Tibial nerve (tissue), 4 donors: ENCODE measurements around the gene PRM1.

Experiments
- EP300 ChIP-seq, 2 donors: sonication (generic); formaldehyde crosslinking; IDR thresholded peaks; one replicate each; pipeline ENCODE4 v1.6.1; 2017; ENCODE audit warnings: antibody characterized with exemption in 2 of 2, mild to moderate bottlenecking in 1 of 2
- POLR2A ChIP-seq, 2 donors: fragments of 450-650 bp; IDR thresholded peaks; one replicate each; pipeline ENCODE4 v1.6.1; 2017; ENCODE audit warnings: antibody characterized with exemption in 2 of 2, mild to moderate bottlenecking in 2 of 2, moderate library complexity in 2 of 2
- TF ChIP-seq, protein P1 (sequence below), 5 experiments: fragments of 200-600 bp in 3 of 5; fragments of 450-650 bp in 2 of 5; sonication (generic) in 3 of 5; IDR thresholded peaks; one replicate each; pipeline ENCODE4 v1.5.1; 2016 to 2019; ENCODE audit warnings: antibody characterized with exemption in 5 of 5, mild to moderate bottlenecking in 3 of 5, moderate library complexity in 2 of 5

DNA sequence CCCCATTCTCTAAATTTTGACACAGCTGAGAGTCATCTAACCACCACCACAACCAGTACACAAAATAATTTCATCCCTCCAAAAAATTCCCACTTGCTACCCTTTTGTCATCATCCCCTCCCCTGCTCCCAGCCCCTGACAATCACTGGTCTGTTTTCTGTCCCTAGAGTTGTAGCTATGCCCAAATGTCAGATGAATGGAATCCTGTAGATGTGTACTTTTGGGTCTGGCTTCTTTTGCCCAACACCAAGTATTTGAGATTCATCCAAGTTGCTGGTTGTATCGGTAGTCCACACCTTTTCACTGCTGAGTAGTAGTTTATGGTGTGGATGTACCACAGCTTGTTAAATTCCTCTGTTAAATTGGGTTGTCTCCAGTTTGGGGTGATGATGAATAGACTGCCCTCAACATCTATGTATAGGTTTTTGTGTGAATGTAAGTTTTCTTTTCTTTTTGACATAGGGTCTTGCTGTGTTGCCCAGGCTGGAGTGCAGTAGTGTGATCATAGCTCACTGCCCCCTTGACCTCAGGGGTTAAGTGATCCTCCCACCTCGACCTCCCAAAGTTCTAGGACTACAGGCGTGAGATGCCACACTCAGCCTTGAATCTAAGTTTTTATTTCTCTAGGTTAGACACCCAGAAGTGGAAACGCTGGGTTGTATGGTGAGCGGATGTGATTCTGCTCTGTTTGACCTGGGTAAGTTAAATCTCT is 49.6 kb upstream of the PRM1 start:
- TF ChIP-seq, protein P1, sequence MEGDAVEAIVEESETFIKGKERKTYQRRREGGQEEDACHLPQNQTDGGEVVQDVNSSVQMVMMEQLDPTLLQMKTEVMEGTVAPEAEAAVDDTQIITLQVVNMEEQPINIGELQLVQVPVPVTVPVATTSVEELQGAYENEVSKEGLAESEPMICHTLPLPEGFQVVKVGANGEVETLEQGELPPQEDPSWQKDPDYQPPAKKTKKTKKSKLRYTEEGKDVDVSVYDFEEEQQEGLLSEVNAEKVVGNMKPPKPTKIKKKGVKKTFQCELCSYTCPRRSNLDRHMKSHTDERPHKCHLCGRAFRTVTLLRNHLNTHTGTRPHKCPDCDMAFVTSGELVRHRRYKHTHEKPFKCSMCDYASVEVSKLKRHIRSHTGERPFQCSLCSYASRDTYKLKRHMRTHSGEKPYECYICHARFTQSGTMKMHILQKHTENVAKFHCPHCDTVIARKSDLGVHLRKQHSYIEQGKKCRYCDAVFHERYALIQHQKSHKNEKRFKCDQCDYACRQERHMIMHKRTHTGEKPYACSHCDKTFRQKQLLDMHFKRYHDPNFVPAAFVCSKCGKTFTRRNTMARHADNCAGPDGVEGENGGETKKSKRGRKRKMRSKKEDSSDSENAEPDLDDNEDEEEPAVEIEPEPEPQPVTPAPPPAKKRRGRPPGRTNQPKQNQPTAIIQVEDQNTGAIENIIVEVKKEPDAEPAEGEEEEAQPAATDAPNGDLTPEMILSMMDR (IDR thresholded peaks at IDR 0.05), result no peak
- TF ChIP-seq POLR2A (IDR thresholded peaks at IDR 0.05) (no peak), EP300 (IDR thresholded peaks at IDR 0.05) (no peak)
